Heart right ventricle (tissue), 16 donors: ENCODE results near the gene ZBTB11. TPM values are rescaled to one million over a fixed set of nuclear protein-coding genes. Genes with fewer than 3 reads are reported as not detected.
"Not testable (repeated sequence)": the region's sequence is repeated elsewhere in the genome, so short reads cannot be mapped to it uniquely, and the experiment has no call there.

Experiments used
- ATAC-seq, 8 donors: fragments of 200-7000 bp; cut with Tn5 transposase; one replicate each; pipeline ENCODE4 v1.9.1; 2020; ENCODE audit warnings: mild to moderate bottlenecking in 8 of 8, moderate library complexity in 8 of 8, moderate number of reproducible peaks in 1 of 8
- DNase-seq, 2 donors: peaks; one replicate each; pipeline ENCODE4 v3.0.0-alpha.2; 2020
- H3K27ac ChIP-seq, 10 donors: fragments of 200-600 bp; sonication (generic) in 2 of 10; one replicate each; pipeline versions ENCODE4 v1.5.0 to v1.8.0; 2020 to 2022; ENCODE audit warnings: mild to moderate bottlenecking in 3 of 10
- H3K27me3 ChIP-seq, 7 donors: fragments of 200-600 bp; one replicate each; pipeline ENCODE4 v1.8.0; 2021 to 2022; ENCODE audit warnings: mild to moderate bottlenecking in 2 of 7
- H3K36me3 ChIP-seq, 9 donors: fragments of 200-600 bp; sonication (generic) in 1 of 9; one replicate each; pipeline versions ENCODE4 v1.5.0 to v1.8.0; 2020 to 2022; ENCODE audit warnings: mild to moderate bottlenecking in 2 of 9
- H3K4me1 ChIP-seq, 9 donors: fragments of 200-600 bp; sonication (generic) in 1 of 9; one replicate each; pipeline versions ENCODE4 v1.5.0 to v1.8.0; 2020 to 2022; ENCODE audit warnings: mild to moderate bottlenecking in 4 of 9
- H3K4me3 ChIP-seq, 10 donors: fragments of 200-600 bp; sonication (generic) in 2 of 10; one replicate each; pipeline versions ENCODE4 v1.5.0 to v1.8.0; 2020 to 2022; ENCODE audit warnings: mild to moderate bottlenecking in 7 of 10, moderate library complexity in 2 of 10
- H3K9me3 ChIP-seq, 11 donors: fragments of 200-600 bp in 10 of 11; sonication (generic) in 2 of 11; one replicate each; pipeline versions ENCODE4 v1.5.0 to v1.8.0; 2013 to 2022; ENCODE audit warnings: mild to moderate bottlenecking in 2 of 11, control low read depth in 1 of 11, moderate library complexity in 1 of 11
- CTCF ChIP-seq, 9 donors: fragments of 200-600 bp; sonication (generic) in 2 of 9; IDR thresholded peaks; one replicate each; pipeline versions ENCODE4 v1.5.0 to v1.8.0; 2021 to 2022; ENCODE audit warnings: antibody characterized with exemption in 9 of 9, mild to moderate bottlenecking in 5 of 9, moderate library complexity in 1 of 9
- WGBS, 2 donors: extraction: QIAGEN DNeasy Blood & Tissue Kit; methylation state at CpG; one replicate each; pipeline ENCODE4 v1.1.7; 2013; ENCODE audit warnings: inconsistent platforms in 1 of 2; 5-methylcytosine and 5-hydroxymethylcytosine counted together
- intact Hi-C, 10 donors: fragments of 100-400 bp; cut with DNase I; formaldehyde crosslinking; loops; one replicate each; pipeline versions ENCODE4 v1.11.1 to v1.14.2; 2022
- polyA plus RNA-seq, 2 donors: library from polyadenylated mRNA; stranded (reverse); fragments of 200-250 nt; gene quantifications; one replicate each; pipeline ENCODE4 v1.2.3, GENCODE V29; 2013
- total RNA-seq, 10 donors: library from RNA; stranded (reverse); fragmentation: NEBNext Ultra II Directional in 3 of 10; extraction: Animal tissue kit (Norgen Biotek cat#: 25700) in 3 of 10; gene quantifications; one replicate each; pipeline versions ENCODE4 v1.2.1 to v1.2.4, GENCODE V29; 2021 to 2023
- donor health status: Arrhythmogenic right ventricular cardiomyopathy.
- donor health status: ischemic (EF 13 %, LVEDD 7.1; RV severe dilation, severe dysfunction).
- donor health status: healthy with polysubstance abuse.
- donor health status: DM: no; HTN: yes; CAD: no.
- donor health status: DM: no; HTN: no; CAD: no.
- donor health status: ischemic (EF 25% LVEDD 6.9; RV normal size, moderate dysfunction).
- donor health status: ischemic (EF 25% LVEDD 5.7; RV mildly dilated, moderate dysfunction).
- donor health status: healthy.
- donor health status: DM: yes; HTN: yes; CAD: no.
- donor health status: Ischemic cardiomyopathy.
- donor health status: ischemic (EF 35%, LVEDD 5.7; RV mildly dilated, moderate dysfunction).
- donor health status: nonischemic (EF 11% LVEDD 7.7; RV severe dilation, severe dysfunction).
- donor health status: DM: yes; HTN: yes; CAD: no.
- donor health status: PGD.
- donor health status: ischemic (EF 29% LVEDD 5.4; RV normal size, mild dysfunction).
- donor health status: nonischemic (EF 23%, LVEDD 6.1; RV moderate dilation, normal function).

The ZBTB11 gene
- total and polyA plus RNA-seq, 12 donors = 3.5 to 13.3 (median 8.4) TPM

DNA sequence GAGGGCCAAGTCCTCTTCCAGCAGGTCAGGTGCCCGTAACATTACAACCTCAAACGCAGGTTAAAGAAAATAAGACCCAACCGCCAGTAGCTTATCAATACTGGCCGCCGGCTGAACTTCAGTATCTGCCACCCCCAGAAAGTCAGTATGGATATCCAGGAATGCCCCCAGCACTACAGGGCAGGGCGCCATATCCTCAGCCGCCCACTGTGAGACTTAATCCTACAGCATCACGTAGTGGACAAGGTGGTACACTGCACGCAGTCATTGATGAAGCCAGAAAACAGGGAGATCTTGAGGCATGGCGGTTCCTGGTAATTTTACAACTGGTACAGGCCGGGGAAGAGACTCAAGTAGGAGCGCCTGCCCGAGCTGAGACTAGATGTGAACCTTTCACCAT lies 16.6 kb upstream of the ZBTB11 start:
- H3K27ac ChIP-seq, H3K9me3 ChIP-seq, H3K4me3 ChIP-seq, H3K36me3 ChIP-seq, intact Hi-C loops, H3K27me3 ChIP-seq, DNase-seq: not testable (repeated sequence)
- peaks cover 0 to 26% (median 4%) of the 10 kb centered on the region in 9 donors for H3K4me1 ChIP-seq
- TF ChIP-seq CTCF (IDR thresholded peaks at IDR 0.05) = peak; percentile 13 to 56 (median 40)
- peak in 4 of 8 donors; percentile 53 to 74 (median 56) for ATAC-seq
- 58 to 60% methylated on average over 13 of the region's 13 CpGs for WGBS, 2 donors

GRCh38 chr3:101691685-101692671 lies 15.0 kb upstream of the ZBTB11 start:
- ATAC-seq, H3K4me3 ChIP-seq, H3K36me3 ChIP-seq, H3K9me3 ChIP-seq, H3K27me3 ChIP-seq, intact Hi-C loops, DNase-seq, H3K27ac ChIP-seq: not testable (repeated sequence)
- WGBS, 2 donors = 67 to 72% methylated on average over 12 to 14 of the region's 15 CpGs
- peaks cover 0 to 33% (median 10%) of the 10 kb centered on the region in 9 donors for H3K4me1 ChIP-seq

DNA sequence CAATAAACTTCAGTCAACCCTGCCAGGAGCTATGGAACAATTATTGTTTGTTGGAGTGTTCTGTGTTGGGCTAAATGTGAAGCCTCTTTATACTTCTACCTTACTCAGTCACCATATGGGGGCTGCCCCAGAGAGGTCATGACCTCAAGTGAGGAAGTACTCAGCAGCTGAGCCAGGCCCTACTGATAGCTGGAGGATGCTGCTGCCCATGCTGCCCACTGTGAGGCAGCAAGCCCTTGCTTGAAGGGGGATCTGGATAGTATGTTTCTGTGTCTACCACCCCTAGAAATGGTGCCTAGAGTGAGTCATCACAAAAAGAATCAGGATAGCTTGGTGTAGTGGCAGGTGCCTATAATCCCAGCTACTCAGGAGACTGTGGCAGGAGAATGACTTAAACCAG lies 14.0 kb upstream of the ZBTB11 start:
- Histone ChIP-seq H3K27ac (no peak overlapping the region), H3K9me3 (no peaks in the 10 kb centered on the region), H3K4me3 (no peak overlapping the region), H3K36me3 (no peaks in the 10 kb centered on the region), H3K4me1 (peaks cover 0 to 34% (median 9%) of the 10 kb centered on the region in 9 donors), H3K27me3 (no peaks in the 10 kb centered on the region)
- ATAC-seq (no peak), DNase-seq (no peak)
- intact Hi-C loops = no loop called here
- TF ChIP-seq CTCF (IDR thresholded peaks at IDR 0.05) = no peak

- no peaks in the 10 kb centered on the region for H3K27me3 ChIP-seq
- peaks cover 0 to 15% (median 11%) of the 10 kb centered on the region in 9 donors for H3K36me3 ChIP-seq
- peak overlapping the region in 1 of 10 donors; percentile 12 for H3K27ac ChIP-seq
- TF ChIP-seq CTCF (IDR thresholded peaks at IDR 0.05) = no peak
- H3K9me3 ChIP-seq = no peaks in the 10 kb centered on the region
- intact Hi-C loops = loop anchor here in 2 of 10 donors (5.0 kb wide), 2 partner anchors 33 to 117 kb away; partner anchors contain the start of genes CEP97 (in 1 of the 2) and PCNP (in 1 of the 2)
- no peak for ATAC-seq
- 89 to 92% methylated on average over 2 of the region's 2 CpGs for WGBS, 2 donors
- DNase-seq = no peak
- peaks cover 0 to 45% (median 22%) of the 10 kb centered on the region in 9 donors for H3K4me1 ChIP-seq
- H3K4me3 ChIP-seq = no peak overlapping the region
Observed at GRCh38 chr3:101689286-101689685, 12.4 kb upstream of the ZBTB11 start.
